GM19099 (cell line): ENCODE data around the gene UNC45B.
A peak's percentile ranks its signal among the peaks of the same experiment; 100 is the strongest.

Source experiments
- POLR2A ChIP-seq: IDR thresholded peaks from 3 replicates; pipeline ENCODE4 v1.6.1; 2011; ENCODE audit warnings: low read depth; ENCODE audit not compliant: insufficient read length; ENCODE audit errors: extremely low read depth

UNC45B gene, protein sequence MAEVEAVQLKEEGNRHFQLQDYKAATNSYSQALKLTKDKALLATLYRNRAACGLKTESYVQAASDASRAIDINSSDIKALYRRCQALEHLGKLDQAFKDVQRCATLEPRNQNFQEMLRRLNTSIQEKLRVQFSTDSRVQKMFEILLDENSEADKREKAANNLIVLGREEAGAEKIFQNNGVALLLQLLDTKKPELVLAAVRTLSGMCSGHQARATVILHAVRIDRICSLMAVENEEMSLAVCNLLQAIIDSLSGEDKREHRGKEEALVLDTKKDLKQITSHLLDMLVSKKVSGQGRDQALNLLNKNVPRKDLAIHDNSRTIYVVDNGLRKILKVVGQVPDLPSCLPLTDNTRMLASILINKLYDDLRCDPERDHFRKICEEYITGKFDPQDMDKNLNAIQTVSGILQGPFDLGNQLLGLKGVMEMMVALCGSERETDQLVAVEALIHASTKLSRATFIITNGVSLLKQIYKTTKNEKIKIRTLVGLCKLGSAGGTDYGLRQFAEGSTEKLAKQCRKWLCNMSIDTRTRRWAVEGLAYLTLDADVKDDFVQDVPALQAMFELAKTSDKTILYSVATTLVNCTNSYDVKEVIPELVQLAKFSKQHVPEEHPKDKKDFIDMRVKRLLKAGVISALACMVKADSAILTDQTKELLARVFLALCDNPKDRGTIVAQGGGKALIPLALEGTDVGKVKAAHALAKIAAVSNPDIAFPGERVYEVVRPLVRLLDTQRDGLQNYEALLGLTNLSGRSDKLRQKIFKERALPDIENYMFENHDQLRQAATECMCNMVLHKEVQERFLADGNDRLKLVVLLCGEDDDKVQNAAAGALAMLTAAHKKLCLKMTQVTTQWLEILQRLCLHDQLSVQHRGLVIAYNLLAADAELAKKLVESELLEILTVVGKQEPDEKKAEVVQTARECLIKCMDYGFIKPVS

DNA sequence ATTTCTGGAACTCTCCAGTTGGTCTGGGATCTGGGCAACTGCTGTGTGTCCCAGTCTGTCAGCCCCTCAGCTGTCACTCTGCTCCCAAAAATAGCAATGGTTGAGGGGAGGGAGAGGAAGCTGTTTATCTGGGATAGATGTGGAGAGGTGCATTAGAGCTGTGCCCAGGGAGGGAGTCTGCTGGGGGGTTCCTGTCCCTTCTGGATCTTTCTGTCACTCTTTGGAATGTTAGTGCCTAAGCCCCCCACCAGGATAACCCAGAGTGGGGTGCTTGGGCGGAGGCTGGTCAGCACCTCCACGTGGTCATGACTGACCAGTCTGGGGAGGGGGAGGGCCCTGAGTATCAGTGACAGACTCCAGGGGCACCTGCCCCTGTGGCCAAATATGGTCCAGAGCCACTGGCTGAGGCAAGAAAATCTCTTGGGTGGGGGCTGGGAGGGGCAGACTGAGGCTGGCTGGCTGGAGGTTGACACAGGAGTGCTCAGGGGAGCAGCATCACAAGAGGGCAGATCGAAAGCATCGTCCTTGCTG lies at the start of gene UNC45B:
Gene UNC45B, plus strand, starts transcription at position 443 of the 531 bp plus-strand sequence. CDS start 447 bp downstream, outside the sequence.
- no peak for TF ChIP-seq POLR2A

DNA sequence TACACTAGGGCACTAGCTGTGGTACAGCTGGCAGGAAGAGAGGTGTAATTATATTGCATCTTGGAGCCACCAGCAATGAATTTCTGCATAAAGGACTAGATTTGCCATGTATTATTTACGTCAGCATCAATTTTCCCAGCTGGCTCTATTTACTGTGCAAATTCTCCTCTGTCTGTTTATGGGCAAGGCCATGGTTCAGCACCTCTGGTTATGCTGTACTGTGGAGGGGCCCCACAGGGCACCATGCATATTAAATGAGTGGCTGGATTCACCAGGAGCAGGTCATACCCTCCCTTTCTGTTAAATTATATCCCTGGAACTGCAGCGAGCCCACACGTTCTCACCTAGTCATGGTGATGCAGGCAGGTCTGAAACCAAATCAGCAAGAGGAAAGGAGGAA lies 47.7 kb upstream of the UNC45B start:
- no peak for TF ChIP-seq POLR2A

DNA sequence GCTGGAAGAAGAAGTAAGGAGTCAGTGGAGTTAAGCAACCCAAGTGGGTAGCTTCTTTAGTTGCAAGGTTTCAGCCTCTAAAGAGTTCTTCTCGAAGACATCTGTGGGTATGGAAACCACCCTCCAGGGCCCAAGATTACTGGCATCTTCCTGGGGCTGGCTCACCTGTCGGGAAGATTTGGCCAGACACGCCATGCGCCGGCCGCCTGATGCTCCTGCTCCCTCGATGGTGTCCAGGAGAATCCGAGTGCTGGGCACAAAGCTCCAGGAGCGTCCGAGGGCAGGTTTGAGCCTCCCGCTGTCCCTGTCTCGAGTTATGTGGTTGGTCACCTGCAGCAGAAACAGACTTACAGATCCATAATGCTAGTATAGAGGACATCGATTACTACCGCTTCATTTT lies 46.6 kb upstream of the UNC45B start:
- no peak for TF ChIP-seq POLR2A

DNA sequence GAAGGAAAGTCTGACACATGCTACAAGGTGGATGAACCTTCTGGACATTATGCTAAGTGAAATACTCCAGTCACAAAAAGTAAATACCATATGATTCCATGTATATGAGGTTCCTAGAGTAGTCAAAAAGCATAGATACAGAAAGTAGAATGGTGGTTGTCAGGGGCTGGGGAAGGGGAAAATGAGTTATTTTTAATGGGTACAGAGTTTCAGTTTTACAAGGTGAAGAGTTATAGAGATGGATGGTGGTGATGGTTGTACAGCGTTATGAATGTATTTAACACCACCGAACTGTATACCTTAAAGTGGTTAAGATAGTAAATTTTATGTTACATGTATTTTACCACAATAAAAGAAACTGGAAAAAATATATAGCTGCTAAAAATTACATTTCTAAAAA lies 45.9 kb upstream of the UNC45B start:
- no peak for TF ChIP-seq POLR2A

DNA sequence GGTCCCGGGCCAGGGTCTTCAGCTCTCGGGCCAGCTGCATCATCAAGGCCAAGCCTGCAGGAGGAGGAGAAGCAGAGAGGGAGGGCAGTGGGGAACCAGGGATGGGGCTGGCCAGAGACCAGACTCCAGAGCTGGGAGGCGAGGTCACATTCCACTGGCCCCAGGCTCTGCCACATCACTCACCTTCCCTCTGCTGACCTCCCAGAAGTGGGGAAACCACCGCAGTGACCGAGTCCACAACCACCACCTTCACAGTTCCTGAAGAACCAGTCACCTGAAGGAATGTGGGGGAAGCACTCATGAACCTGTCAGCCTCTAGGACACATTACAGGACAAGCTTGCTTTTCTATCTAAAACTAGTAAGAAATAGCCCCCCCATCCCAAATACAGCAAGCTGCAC lies 44.3 kb upstream of the UNC45B start:
- no peak for TF ChIP-seq POLR2A

DNA sequence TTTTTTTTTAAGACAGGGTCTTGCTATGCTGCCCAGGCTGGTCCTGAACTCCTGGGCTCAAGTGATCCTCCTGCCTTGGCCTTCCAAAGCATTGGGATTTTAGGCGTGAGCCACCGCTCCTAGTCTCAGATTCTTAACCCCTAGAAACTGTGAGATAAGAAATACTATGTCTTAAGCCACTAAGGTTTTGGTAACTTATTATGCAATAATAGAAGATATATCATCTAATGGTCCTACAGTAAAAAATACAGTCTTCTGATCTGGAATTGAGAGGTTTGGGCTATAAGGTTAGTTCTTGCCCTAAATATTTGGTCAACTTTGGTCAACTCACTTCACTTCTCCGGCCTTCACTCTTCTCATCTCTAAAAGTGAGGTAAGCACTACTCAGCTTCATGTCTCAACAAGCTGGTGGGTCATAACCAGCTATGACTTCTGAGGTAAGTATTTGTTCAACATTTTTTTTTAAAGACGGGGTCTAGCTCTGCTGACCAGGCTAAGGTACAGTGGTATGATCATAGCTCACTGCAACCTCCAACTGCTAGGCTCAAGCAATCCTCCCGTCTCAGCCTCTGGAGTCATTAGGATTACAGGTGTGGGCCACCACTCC lies 42.7 kb upstream of the UNC45B start:
- TF ChIP-seq POLR2A, result no peak

DNA sequence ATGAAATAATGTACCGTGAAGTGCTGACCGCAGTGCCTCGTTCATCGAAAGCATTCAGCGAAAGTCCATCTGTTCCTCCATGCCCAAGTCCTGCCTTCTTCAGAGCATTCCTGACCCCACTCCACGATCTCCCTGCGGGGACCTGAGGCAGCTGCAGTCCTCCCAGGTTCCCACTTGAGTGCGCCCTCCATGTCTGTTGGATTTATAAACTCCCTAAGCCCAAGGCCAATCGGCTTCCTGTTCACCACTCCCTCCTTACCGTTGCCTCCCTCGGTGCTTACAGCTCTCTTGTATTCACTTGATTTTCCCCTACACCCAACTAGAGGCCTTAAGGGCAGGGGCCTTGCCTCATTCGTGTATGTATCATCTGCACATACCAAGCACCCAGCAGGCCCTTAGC lies 30.8 kb upstream of the UNC45B start:
- no peak for TF ChIP-seq POLR2A

DNA sequence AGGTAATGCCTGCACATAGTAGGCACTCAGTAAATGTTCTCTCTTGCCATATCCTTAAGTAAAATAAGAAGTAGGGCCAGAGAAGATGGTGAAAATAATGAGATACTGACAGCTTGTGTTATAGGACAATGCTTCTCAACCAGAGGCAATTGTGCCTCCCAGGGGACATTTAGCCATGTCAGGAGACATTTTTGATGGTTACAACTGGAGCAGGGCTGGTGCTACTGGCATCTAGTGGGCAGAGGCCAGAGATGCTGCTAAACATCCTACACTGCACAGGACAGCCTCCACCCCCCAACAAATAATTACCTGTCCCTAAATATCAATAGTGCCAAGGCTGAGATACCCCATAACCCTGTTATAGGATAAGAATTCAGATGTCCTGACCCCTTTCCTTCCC lies 29.6 kb upstream of the UNC45B start:
- no peak for TF ChIP-seq POLR2A

DNA sequence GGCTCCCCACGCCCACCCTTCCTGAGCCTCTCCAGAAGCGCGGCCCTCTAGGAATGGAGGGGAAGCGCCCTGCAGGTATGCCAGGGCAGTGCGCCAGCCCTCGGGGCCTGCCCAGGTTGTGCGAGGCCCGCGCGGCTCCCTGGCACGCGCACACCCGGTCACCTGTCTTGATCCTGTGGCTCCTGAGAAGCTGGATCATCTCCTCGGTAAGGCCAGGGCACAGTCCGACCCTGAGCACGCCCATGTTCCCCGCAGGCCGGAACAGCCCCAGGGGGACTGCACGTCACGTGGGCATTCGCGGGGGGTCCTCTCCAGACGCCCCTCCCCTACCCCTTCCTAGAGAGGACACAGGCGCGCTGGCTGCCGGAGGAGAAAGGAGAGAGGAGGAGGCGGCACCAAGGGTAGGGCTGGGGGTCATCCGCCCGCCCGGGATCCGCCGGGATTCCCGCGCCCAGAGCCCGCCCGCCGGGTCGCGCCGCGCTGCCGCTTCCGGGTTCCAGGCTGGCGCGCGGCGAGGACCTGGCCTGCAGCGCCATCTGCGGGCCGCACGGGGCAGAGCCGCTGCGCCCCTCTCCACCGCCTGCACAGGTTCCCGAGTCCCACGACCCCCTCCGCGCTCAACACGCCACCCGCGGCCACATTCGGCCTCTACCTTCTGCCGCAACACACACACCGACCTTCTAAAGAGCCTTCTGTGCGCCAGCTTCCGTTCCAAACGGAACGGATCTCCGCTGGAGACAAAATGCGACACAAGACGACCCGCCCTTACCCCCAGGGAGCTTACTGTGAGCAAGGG lies 28.0 kb upstream of the UNC45B start, which contains the start of gene RAD51D:
Gene RAD51D, minus strand, starts transcription at position 491 of the 796 bp plus-strand sequence. Its CDS starts 247 bp downstream, at position 244.
- TF ChIP-seq POLR2A, result peak; percentile 70

DNA sequence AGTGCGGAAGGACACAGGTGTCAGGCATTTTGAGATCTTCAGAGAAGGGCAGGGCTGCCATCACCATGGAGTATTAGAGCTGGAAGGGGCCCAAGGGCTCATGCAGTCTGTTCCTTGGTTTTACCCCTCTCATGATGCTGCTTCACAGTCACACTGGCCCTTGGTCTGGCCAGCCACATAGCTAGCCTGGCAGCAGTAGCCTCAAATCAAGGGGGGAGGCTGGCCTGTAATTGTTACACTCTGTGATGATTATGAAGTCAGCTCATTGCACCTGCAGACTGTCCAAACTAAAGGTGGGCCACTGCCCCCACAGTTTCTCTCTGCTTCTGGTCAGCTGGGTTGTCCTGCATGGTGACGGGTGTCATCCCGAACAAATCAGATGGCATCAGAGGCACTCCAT lies 26.3 kb upstream of the UNC45B start, which contains the start of gene FNDC8:
Gene FNDC8, plus strand, starts transcription at position 301 of the 400 bp plus-strand sequence. Its CDS starts 79 bp downstream, at position 380.
- no peak for TF ChIP-seq POLR2A

DNA sequence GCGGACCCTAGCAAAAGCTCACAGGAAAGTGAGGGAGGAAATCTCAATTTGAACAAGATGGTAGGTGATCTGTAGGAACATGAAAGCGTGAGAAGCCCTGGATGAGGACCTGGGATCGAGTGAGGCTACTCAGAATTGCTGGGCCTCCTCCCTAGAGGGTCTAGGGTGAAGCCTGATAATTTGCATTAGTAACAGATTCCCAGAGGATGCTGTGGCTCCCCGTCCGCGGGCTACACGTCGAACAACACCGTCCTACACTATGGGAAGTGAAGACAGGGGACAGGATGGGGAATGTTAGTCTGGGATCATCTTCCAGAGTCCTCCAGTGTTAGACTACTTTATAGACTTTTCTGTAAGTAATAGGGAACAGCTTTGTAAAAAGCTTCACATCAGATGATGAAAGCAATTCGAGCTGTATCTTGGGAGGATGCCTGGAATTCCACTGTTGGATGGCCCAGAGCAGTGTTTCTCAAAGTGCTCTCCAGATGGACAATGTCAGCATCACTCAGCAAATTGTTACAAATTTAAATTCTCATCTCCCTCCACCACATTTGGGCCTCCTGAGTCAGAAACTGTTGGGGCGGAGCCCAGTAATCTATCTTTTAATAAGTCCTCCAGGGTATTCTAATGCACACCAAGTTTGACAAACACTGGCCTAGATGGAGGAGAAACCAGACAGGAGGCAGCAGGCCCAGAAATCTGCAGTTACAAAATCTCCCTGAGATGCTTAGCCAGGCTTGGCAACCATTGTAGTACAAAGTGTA lies 19.7 kb upstream of the UNC45B start:
- no peak for TF ChIP-seq POLR2A

DNA sequence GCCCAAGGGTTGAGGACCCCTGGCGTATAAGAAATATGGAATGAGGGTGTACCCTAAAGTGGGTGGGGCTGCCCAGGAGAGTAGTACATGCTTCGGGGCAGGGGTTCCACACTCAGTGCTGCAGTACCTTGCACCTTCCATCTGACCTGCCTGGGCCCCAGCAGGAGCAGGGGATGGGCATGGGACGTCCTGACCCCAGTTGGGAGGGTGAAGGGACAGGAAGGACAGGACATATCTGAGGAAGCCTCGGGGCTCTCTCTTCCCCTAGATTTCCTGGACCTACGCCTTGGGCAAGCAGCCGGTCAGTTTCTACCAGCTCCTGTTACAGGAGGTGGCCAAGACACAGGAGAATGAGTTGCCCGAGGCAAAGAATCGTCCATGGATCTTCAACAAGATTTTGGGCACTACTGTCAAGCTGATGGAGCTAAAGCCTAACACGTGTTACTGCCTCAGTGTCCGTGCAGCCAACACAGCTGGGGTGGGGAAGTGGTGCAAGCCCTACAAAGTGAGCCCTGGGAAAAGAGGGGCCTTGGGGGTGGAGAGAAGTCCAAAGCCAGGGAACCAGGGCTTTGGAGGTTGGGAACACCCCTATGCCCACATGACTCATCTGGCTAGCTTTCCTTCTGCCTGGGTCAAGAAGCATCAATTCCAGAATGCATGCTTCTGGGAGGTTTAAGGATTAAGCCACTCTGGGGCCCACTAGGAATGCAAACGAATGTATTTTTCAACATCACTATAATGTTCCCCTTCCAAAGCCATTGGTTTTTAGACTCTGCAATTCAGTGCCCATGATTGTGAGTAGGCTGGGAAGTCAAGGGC lies 18.3 kb upstream of the UNC45B start:
- no peak for TF ChIP-seq POLR2A

DNA sequence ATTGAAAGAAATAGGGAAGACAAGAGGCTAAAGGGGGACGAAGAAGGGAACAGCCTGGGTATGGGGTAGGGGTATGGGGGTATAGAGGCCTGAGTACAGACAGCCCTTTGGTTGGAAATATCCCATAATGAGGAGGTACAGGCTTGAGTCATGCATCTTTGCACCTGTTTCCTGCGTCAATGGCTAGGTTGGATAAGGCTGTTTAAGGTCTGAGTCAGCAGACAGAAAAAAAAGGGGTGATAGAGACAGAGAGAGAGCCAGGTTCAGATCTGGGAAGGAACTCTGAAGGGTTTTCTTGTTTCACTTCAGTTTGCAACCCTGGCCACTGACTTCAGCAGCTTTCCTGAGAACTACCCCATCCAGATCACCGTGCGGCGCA lies 17.7 kb upstream of the UNC45B start:
- TF ChIP-seq POLR2A, result no peak

DNA sequence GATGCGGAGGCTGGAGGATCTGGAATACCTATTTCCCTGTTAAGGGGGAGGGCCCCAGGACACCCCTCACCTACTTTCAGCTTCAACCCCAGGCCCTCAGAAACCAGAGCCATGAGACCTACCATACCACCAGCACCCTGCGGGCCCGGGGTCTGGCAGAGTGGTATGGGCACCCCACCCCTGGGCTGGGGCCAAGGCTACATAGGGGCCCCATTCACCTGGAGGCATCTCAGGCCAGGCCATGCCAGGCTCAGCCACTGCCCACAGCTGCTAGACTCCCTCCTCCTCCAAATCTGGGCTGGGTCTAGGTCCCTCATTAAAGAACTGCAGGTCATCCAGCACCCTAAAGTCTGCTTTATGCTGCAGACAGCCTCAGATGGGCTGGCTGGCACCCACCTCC lies 17.2 kb upstream of the UNC45B start:
- TF ChIP-seq POLR2A, result no peak
